Measurements from ENCODE around the gene IL22RA2.

The IL22RA2 gene

GRCh38 chr6:137148306-137149034, 25.0 kb downstream of the IL22RA2 start:
- DNase-seq (ENCODE audit: low read depth), result no peak

GRCh38 chr6:137147195-137147594, 26.2 kb downstream of the IL22RA2 start:
- H3K4me3 ChIP-seq (ENCODE audit: low read depth, low read length), result no peak overlapping the region
- TF ChIP-seq CTCF (IDR thresholded peaks at IDR 0.05; ENCODE audit: low read depth, low read length, missing control alignments), result no peak
- no peak for DNase-seq (ENCODE audit: low read depth)

More at GRCh38 chr6:137148306-137149034, 25.0 kb downstream of the IL22RA2 start:
- no peak overlapping the region for H3K4me3 ChIP-seq (ENCODE audit: low read depth, low read length)
- TF ChIP-seq CTCF (IDR thresholded peaks at IDR 0.05; ENCODE audit: low read depth, low read length, missing control alignments), result no peak

- no peak for TF ChIP-seq CTCF (IDR thresholded peaks at IDR 0.05; ENCODE audit: low read depth, low read length, missing control alignments)
- DNase-seq (ENCODE audit: low read depth), result no peak
- H3K4me3 ChIP-seq (ENCODE audit: low read depth, low read length), result no peak overlapping the region
Measured at GRCh38 chr6:137146206-137146605, 27.2 kb downstream of the IL22RA2 start.

- no peak for TF ChIP-seq CTCF (IDR thresholded peaks at IDR 0.05; ENCODE audit: low read depth, low read length, missing control alignments)
- no peak overlapping the region for H3K4me3 ChIP-seq (ENCODE audit: low read depth, low read length)
- DNase-seq (ENCODE audit: low read depth), result no peak
Measured at GRCh38 chr6:137145421-137145820, 28.0 kb downstream of the IL22RA2 start.

GRCh38 chr6:137136065-137136464, 37.4 kb downstream of the IL22RA2 start:
- no peak overlapping the region for H3K4me3 ChIP-seq (ENCODE audit: low read depth, low read length)
- TF ChIP-seq CTCF (IDR thresholded peaks at IDR 0.05; ENCODE audit: low read depth, low read length, missing control alignments), result no peak
- DNase-seq (ENCODE audit: low read depth), result no peak

GRCh38 chr6:137134483-137134882, 39.0 kb downstream of the IL22RA2 start:
- DNase-seq (ENCODE audit: low read depth), result no peak
- no peak for TF ChIP-seq CTCF (IDR thresholded peaks at IDR 0.05; ENCODE audit: low read depth, low read length, missing control alignments)
- no peak overlapping the region for H3K4me3 ChIP-seq (ENCODE audit: low read depth, low read length)

- no peak for DNase-seq (ENCODE audit: low read depth)
- TF ChIP-seq CTCF (IDR thresholded peaks at IDR 0.05; ENCODE audit: low read depth, low read length, missing control alignments), result no peak
- no peak overlapping the region for H3K4me3 ChIP-seq (ENCODE audit: low read depth, low read length)
Measured at GRCh38 chr6:137133122-137133521, 40.3 kb downstream of the IL22RA2 start.

All from GM12864 (cell line).